Activated naive CD8-positive, alpha-beta T cell (primary cell): ENCODE measurements around the gene CCDC146.
A peak's percentile ranks its signal among the peaks of the same experiment; 100 is the strongest.
"Not testable (repeated sequence)": the region's sequence is repeated elsewhere in the genome, so short reads cannot be mapped to it uniquely, and the experiment has no call there.

Experiments used
- H3K27ac Mint-ChIP-seq: one replicate; pipeline ENCODE4 v1.8.0; 2021; ENCODE audit warnings: mixed read lengths
- H3K27me3 Mint-ChIP-seq: one replicate; pipeline ENCODE4 v1.8.0; 2021; ENCODE audit warnings: mixed read lengths
- H3K36me3 Mint-ChIP-seq: one replicate; pipeline ENCODE4 v1.8.0; 2021; ENCODE audit warnings: mixed read lengths
- H3K4me1 Mint-ChIP-seq: one replicate; pipeline ENCODE4 v1.8.0; 2021; ENCODE audit warnings: low read depth, mixed read lengths
- H3K4me3 Mint-ChIP-seq: one replicate; pipeline ENCODE4 v1.8.0; 2021; ENCODE audit warnings: mild to moderate bottlenecking, mixed read lengths
- H3K9me3 Mint-ChIP-seq: one replicate; pipeline ENCODE4 v1.8.0; 2021; ENCODE audit warnings: low read depth, mixed read lengths

The CCDC146 gene

DNA sequence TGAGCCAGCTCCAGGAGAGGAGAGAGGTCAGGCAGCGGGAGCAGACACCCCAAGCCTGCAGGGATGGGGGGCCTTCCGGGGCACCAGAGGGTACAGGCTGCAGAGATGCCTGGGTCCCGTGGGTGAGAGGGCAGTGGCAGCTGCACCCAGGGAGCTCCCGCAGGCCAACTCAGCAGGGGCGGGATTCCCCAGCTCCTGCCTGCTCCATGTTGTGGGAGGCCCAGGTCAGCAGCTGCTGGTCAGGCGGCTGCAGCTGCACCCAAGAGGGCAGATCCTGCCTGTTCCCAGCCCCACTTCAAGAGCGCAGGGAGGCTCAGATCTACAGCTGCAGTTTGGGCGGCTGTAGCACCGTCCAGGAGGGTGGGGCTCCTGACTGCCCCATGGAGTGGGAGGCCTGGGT lies 4.6 kb downstream of the CCDC146 start:
- H3K27ac Mint-ChIP-seq, H3K4me1 Mint-ChIP-seq, H3K4me3 Mint-ChIP-seq, H3K9me3 Mint-ChIP-seq, H3K27me3 Mint-ChIP-seq, H3K36me3 Mint-ChIP-seq: not testable (repeated sequence)

DNA sequence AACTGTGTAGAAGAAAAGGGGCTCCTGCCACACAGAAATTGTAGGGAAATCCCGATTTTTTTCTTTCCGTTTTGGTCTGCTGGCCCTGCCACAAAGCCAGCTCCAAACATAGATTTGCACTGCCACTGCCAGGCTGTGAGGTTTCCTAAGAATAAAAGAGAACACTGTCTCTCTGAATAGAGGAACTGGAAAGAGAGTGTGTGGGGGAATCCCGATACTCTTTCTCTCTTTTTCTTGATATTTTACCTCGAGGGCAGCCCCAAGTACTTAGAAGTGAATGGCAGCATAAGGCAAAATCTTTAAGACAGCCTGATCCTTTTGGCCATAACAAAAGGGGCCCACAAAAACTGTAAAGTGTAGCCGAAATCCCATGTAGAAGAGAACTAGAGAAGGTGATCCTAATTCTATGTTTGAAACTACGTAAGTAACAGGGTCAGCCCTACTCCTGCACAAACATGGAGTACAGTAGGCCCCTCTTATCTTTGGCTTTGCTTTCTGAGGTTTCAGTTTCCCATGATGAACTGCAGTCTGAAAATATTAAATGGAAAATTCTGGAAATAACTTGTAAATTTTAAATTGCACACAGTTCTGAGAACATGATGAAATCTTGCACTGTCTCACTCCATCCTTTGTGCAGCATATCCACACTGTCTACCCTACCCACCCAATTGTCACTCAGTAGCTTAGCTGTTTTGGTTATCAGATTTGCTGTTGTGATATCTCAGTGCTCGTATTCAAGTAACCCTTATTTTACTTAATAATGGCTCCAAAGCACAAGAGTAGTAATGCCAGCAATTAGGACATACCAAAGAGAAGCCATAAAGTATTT lies 6.4 kb downstream of the CCDC146 start:
- H3K27ac Mint-ChIP-seq, H3K4me1 Mint-ChIP-seq, H3K9me3 Mint-ChIP-seq, H3K4me3 Mint-ChIP-seq, H3K27me3 Mint-ChIP-seq, H3K36me3 Mint-ChIP-seq: not testable (repeated sequence)

DNA sequence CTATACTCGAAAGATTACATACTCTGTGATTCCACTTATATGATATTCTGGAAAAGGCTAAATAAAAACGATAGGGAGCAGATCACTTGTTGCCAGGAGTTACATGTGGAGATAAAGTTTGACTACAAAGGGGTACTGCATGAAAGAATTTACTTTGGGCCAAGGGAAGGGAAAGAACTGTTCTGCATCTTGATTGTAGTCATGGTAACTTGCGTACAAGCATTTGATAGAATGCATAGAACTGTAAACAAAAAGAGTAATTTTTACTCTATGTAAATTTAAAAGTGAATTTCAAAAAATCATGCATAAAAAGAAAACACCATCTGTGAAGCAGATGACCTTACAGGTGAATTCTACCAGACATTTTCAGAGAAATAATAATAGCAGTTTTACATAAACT lies 9.4 kb downstream of the CCDC146 start:
- H3K36me3 Mint-ChIP-seq, H3K27ac Mint-ChIP-seq, H3K27me3 Mint-ChIP-seq, H3K9me3 Mint-ChIP-seq, H3K4me1 Mint-ChIP-seq, H3K4me3 Mint-ChIP-seq: not testable (repeated sequence)

DNA sequence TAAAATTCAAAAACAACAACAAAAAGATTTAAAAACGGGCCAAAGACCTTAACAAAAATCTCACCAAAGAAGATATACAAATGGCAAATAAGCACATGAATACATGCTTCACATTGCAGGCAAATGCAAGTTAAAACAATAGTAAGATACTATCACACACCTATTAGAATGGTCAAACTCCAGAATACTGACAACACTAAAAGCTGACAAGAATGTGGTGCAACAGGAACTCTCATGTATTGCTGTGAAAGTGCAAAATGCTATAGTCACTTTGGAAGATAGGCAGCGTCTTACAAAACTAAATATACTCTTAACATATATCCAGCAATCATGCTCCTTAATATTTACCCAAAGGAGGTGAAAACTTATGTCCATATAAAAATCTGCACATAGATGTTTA lies 16.3 kb downstream of the CCDC146 start:
- not testable (repeated sequence) for H3K4me1 Mint-ChIP-seq, H3K4me3 Mint-ChIP-seq, H3K27me3 Mint-ChIP-seq, H3K9me3 Mint-ChIP-seq, H3K36me3 Mint-ChIP-seq, H3K27ac Mint-ChIP-seq

DNA sequence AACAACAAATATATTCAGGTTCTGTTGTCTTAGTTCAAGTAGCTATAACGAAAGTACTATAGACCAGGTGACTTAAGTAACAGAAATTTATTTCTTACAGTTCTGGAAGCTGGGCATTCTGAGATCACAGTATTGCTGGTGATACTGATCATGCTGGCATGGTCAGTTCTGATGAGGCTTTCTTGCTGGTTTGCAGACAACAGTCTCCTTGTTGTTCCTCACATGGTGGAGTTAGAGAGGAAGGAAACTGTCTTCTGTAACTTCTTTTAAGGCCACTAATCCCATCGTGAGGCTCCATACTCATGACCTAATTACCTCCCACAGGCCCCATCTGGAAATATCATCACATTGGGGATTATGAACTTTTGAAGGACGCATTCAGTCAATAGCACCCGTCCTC lies 17.9 kb downstream of the CCDC146 start:
- not testable (repeated sequence) for H3K27me3 Mint-ChIP-seq, H3K4me1 Mint-ChIP-seq, H3K4me3 Mint-ChIP-seq, H3K36me3 Mint-ChIP-seq, H3K9me3 Mint-ChIP-seq, H3K27ac Mint-ChIP-seq

DNA sequence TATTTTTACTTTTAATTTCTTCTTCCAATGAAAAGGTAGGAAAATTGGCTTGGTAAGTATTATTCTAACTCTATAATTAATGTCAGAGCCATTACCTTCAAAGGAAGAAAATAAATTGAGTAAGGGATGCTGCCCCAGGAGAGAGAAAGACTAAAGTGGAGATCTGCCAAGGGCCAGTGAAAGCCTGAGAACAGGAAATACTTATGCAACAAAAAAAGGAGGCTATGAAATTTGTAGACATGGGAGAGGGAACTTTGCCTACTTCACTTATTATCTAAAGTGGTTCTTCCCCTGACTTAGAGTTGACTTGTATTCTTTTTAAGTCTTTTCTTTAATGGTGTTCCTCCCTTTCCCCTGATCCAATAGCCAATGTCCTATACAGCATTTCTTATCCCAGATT lies 29.8 kb downstream of the CCDC146 start:
- H3K9me3 Mint-ChIP-seq, H3K36me3 Mint-ChIP-seq, H3K4me1 Mint-ChIP-seq, H3K27me3 Mint-ChIP-seq, H3K4me3 Mint-ChIP-seq, H3K27ac Mint-ChIP-seq: not testable (repeated sequence)

DNA sequence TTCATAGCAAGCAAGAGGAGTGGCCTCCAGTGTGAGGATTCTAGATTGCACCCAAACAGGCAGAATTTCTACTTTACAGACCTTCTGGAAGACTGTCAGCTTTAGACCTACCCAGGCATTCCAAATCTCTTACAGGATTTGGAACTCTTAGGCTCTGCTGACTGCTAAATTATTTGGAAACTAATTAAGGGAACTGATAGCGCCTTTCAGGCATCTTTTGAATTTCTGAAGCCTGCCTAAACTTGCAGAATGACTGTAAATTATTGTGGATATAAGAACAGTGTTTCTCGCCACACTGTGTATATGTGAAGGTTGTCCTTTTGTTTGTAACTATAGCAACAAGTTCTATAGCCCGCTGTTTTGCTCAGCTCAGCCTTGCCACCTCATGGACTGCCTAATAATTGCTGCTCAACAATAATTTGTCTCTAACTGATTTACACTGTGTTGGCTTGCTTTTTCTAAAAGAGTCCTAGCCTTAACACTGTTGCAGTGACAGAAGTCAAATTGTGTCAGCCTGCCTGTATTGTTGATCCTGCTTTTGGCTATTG lies 32.6 kb downstream of the CCDC146 start:
- not testable (repeated sequence) for H3K36me3 Mint-ChIP-seq, H3K27me3 Mint-ChIP-seq, H3K4me1 Mint-ChIP-seq, H3K9me3 Mint-ChIP-seq, H3K27ac Mint-ChIP-seq, H3K4me3 Mint-ChIP-seq

DNA sequence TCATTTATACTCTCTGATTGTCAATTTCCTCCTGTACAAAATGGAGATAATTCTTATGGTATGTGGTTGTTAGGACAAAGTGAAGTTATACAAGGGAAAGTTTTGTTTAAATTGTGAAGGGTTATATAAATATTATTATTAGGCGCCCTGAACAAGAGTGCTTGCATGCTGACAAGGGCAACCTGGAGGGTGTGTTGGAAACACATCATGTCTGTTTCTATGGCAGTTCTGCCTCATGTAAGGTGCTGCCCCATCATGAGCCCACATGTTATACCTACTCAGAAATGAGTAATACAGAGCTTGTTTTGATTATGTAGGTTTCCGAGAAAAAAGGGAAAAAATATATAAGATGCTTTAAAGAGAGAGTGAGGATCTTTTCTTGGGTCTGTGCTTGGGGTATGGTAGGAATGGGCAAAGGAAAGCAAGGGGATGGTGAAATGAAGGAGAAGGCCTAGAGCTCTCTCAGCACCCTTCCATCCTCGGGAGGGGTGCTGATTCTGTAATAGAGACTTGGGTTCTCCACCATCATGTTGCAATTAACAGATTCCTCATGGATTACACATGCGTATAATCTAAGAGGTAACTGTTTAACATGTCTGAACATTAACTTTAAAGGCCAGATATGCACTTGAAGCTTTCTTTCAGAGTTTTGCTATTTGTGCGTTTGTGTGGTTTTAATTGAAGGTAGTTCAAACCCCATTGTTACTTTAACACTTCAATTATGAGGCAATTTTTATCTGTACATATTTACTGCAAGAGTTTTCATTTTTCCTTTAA lies 33.4 kb downstream of the CCDC146 start:
- not testable (repeated sequence) for H3K36me3 Mint-ChIP-seq, H3K27me3 Mint-ChIP-seq, H3K4me3 Mint-ChIP-seq, H3K9me3 Mint-ChIP-seq, H3K4me1 Mint-ChIP-seq
- peak overlapping the region; percentile 18 for H3K27ac Mint-ChIP-seq

DNA sequence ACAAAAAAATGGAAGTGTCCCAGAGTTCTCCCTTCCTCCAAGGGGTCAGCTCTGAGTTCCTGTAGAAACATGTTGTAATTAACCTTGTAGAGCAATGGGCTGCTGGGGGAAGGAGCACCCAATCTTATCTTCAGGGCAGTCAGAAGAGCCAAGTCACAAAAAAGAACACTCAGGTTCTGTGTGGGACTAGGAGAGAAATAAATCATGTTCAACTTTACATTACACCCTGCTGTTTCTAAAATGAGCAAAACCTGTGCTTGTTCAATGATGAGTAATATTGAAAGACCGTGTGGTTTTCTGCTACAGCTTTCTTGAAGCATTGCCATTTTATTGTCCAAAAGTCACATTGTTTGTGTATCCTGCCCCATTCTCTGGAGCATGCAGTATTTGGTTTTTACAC lies 34.6 kb downstream of the CCDC146 start:
- not testable (repeated sequence) for H3K4me3 Mint-ChIP-seq

DNA sequence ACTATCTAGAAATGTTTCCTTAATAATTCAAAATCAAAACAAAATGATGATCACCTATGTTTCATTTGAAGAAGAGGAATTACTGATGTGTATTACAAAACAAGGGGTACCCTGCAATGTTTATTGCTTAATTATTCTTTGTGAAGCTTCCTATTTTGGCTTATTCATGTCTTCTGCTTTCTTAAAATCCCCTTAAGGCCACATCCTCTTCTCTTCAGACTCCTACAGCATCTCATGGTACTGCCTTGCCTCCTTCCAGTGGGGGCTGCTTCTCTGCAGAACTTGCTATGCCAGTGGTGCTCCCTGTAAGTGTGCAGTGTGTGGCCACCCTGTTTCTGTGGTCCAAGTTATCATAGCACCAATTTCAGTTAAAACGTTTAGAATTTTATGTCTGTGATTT lies 35.0 kb downstream of the CCDC146 start:
- Mint-ChIP-seq H3K27me3 (no peaks in the 10 kb centered on the region), H3K4me3 (no peak overlapping the region), H3K27ac (no peak overlapping the region), H3K4me1 (peaks cover 5% of the 10 kb centered on the region), H3K36me3 (no peaks in the 10 kb centered on the region), H3K9me3 (no peaks in the 10 kb centered on the region)

More for the DNA sequence above, 34.6 kb downstream of the CCDC146 start:
- not testable (repeated sequence) for H3K27ac Mint-ChIP-seq, H3K36me3 Mint-ChIP-seq, H3K4me1 Mint-ChIP-seq, H3K27me3 Mint-ChIP-seq, H3K9me3 Mint-ChIP-seq

DNA sequence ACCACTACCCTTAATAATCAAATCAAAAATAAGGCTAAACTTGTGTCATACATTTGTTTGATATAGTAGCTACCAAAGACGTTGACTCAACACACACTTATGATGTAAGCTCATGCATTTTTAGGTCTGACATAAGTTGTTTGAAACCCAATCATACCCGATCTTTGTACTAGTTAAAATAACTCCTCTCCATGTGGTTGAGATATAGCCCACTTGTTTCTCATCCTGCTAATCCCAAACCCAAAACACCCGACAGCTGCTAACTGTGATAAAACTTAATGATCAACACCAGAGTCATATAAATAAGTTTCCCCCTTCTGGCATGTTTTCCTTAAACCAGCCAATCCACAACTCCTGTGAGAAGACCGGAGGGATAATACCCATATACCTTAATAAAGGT lies 48.7 kb downstream of the CCDC146 start:
- H3K9me3 Mint-ChIP-seq, H3K36me3 Mint-ChIP-seq, H3K27ac Mint-ChIP-seq, H3K27me3 Mint-ChIP-seq, H3K4me3 Mint-ChIP-seq, H3K4me1 Mint-ChIP-seq: not testable (repeated sequence)

DNA sequence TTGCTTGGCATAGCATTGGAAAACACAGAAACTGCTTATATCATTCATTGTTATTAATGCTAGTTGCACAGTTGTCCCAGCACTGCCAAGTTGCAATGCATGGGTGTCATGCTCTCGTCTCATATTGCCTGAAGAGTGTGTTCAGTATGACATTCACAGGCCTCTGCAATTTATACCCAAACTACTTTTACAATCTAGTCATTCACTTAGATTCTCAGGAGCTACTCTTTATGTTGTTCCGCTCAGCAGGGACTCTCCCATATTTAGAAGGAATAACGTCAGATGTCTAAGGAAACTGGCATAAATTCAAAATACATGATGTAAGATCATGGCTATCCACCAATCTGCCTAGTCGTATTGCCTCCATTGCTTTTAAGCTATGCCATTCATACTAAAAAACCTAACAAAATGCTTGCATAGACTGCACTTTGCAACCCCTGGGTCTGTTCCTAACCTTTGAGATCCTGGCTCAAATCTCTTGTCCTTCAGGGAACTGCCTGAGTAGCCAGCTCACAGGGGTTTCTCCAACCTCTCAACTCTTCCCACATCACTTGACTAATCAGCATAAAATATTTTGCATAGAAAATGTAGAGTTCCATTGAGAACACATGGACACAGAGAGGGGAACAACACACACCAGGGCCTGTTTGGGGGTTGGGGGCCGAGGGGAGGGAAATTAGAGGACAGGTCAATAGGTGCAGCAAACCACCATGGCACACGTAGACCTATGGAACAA lies 50.2 kb downstream of the CCDC146 start:
- not testable (repeated sequence) for H3K27ac Mint-ChIP-seq, H3K27me3 Mint-ChIP-seq, H3K36me3 Mint-ChIP-seq, H3K4me1 Mint-ChIP-seq, H3K4me3 Mint-ChIP-seq, H3K9me3 Mint-ChIP-seq

DNA sequence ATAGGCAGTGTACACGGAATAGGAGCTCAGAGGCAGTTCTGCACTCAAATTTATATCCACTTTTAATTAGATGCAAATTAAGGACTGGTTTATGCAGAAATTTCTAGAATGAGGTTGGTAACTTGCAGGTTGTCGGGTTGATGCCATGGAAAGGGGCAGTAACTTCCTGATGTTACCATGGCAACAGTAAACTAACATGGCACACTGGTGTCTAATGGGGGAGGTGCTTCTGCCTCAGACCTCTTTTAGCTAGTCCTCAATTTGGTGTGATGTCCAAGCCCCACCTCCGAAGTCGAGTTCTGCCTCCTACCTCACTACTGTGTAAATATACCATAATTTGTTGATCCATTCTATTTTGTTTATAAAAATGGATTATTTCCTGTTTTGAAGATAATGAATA lies 52.0 kb downstream of the CCDC146 start:
- H3K4me3 Mint-ChIP-seq, H3K4me1 Mint-ChIP-seq, H3K27me3 Mint-ChIP-seq, H3K36me3 Mint-ChIP-seq, H3K27ac Mint-ChIP-seq, H3K9me3 Mint-ChIP-seq: not testable (repeated sequence)

DNA sequence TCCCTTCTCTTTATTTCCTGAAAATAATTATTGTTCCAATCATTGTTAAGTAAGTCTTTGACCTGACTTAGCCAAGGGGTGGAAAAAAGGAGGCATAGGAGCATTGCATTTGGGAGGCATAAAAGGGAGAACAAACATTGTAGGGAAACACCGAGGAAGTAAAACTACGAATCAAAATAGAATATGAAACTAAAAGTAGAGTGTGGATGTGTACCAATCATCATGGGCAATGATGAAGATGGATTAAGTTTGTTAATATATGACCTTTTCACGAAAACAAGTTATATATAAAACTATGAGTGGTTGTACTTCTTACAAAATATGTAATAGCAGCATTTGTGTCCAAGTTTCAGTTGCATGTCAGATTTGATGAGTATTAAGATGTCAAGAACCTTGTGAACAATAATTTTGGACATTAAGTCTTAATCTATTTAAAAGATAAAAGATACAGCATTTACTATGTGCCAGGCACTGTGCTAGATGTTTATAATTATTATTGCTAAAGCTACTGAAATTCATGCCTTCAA lies 52.9 kb downstream of the CCDC146 start:
- not testable (repeated sequence) for H3K9me3 Mint-ChIP-seq, H3K4me1 Mint-ChIP-seq, H3K27ac Mint-ChIP-seq, H3K27me3 Mint-ChIP-seq, H3K36me3 Mint-ChIP-seq, H3K4me3 Mint-ChIP-seq

DNA sequence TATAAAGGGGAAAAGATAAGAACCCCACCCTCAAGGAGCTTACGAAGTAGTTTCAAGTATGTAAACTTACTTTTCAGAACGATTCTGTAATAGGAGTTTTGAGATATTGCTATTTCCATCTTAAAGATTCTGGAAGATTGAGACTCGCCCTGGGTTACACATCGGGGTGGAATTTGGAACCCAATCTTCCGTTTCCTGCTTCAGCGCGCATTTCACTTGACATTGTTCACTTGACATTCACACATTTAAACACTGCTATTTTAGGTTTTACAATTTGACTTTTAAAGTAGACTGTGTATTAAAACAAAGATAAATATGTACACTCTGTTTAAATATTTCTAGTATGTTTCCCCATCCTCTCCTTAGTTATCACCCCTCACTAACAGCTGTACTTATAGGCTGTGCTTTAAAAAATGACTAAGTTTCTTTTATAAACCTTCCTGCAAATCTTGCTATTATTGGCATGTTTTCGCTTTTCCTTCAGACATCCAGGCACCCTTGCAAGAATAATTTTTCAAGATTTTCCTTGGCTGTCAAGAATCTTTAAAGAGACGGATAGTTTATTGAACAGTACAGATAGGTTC lies 55.0 kb downstream of the CCDC146 start:
- H3K4me3 Mint-ChIP-seq, H3K27ac Mint-ChIP-seq, H3K27me3 Mint-ChIP-seq, H3K36me3 Mint-ChIP-seq, H3K9me3 Mint-ChIP-seq, H3K4me1 Mint-ChIP-seq: not testable (repeated sequence)
